HEK293 (cell line): ENCODE measurements around the gene SLC3A2.

ENCODE experiments used
- CTCF ChIA-PET: fragments of 350-600 bp; formaldehyde crosslinking; extraction: SDS; loops from one replicate; lab custom pipeline; 2021; ENCODE audit warnings: antibody characterized with exemption; lab: Yijun Ruan, JAX
- POLR2A ChIA-PET: fragments of 300-600 bp; formaldehyde crosslinking; extraction: SDS; loops from one replicate; lab custom pipeline; 2020; ENCODE audit warnings: antibody characterized with exemption, inconsistent platforms; lab: Yijun Ruan, JAX
- H3K27ac ChIP-seq: fragments of 200-500 bp; sonication (Bioruptor generic); 2 replicates; pipeline ENCODE4 v1.5.1; 2014; ENCODE audit warnings: low read depth, low read length, control low read depth, inconsistent platforms; ENCODE audit errors: extremely low read depth
- H3K36me3 ChIP-seq, 2 experiments: fragments of 200-500 bp in 1 of 2; sonication (Bioruptor generic) in 1 of 2; 1 replicate in 1 of 2; 2 replicates in 1 of 2; pipeline ENCODE4 v1.5.1; 2014 to 2017; ENCODE audit warnings: inconsistent platforms in 2 of 2, low read length in 2 of 2; ENCODE audit not compliant: control insufficient read depth in 2 of 2, insufficient read depth in 1 of 2
- H3K4me1 ChIP-seq: fragments of 200-500 bp; sonication (Bioruptor generic); 2 replicates; pipeline ENCODE4 v1.5.1; 2014; ENCODE audit warnings: mild to moderate bottlenecking, low read length, inconsistent platforms; ENCODE audit not compliant: control insufficient read depth, insufficient read depth
- H3K4me3 ChIP-seq: 2 replicates; pipeline ENCODE4 v1.5.1; 2011; ENCODE audit warnings: low read depth, mild to moderate bottlenecking, control low read depth, low read length, moderate library complexity
- H3K9me3 ChIP-seq: fragments of 200-500 bp; sonication (Bioruptor generic); 2 replicates; pipeline ENCODE4 v1.5.1; 2014; ENCODE audit warnings: low read depth, low read length, inconsistent platforms; ENCODE audit not compliant: control insufficient read depth, insufficient read depth
- KLF1 ChIP-seq: fragments of 450-650 bp; formaldehyde crosslinking; IDR thresholded peaks from 2 replicates; pipeline ENCODE4 v1.5.1; 2016; ENCODE audit warnings: missing biosample characterization, missing genetic modification characterization
- KLF7 ChIP-seq: fragments of 450-650 bp; formaldehyde crosslinking; IDR thresholded peaks from 2 replicates; pipeline ENCODE4 v1.5.1; 2016; ENCODE audit warnings: missing biosample characterization, missing genetic modification characterization, borderline replicate concordance
- KLF8 ChIP-seq: fragments of 450-650 bp; formaldehyde crosslinking; IDR thresholded peaks from 2 replicates; pipeline ENCODE4 v1.5.1; 2016; ENCODE audit warnings: missing biosample characterization, missing genetic modification characterization
- SCRT2 ChIP-seq: fragments of 450-650 bp; formaldehyde crosslinking; IDR thresholded peaks from 2 replicates; pipeline ENCODE4 v1.5.1; 2016; ENCODE audit warnings: missing biosample characterization, missing genetic modification characterization
- TRIM28 ChIP-seq: IDR thresholded peaks from 2 replicates; pipeline ENCODE4 v1.6.1; 2011; ENCODE audit warnings: low read length, control low read depth, borderline replicate concordance
- YY2 ChIP-seq: fragments of 450-650 bp; formaldehyde crosslinking; IDR thresholded peaks from 2 replicates; pipeline ENCODE4 v1.5.1; 2016; ENCODE audit warnings: missing biosample characterization, missing genetic modification characterization
- ZFP37 ChIP-seq: fragments of 450-650 bp; formaldehyde crosslinking; IDR thresholded peaks from 2 replicates; pipeline ENCODE4 v1.5.1; 2016; ENCODE audit warnings: missing biosample characterization, missing genetic modification characterization
- ZIC2 ChIP-seq: fragments of 450-650 bp; formaldehyde crosslinking; IDR thresholded peaks from 2 replicates; pipeline ENCODE4 v1.5.1; 2016; ENCODE audit warnings: missing biosample characterization, missing genetic modification characterization
- ZNF121 ChIP-seq: fragments of 450-650 bp; formaldehyde crosslinking; IDR thresholded peaks from 2 replicates; pipeline ENCODE4 v1.5.1; 2016; ENCODE audit warnings: missing biosample characterization, missing genetic modification characterization
- ZNF157 ChIP-seq: fragments of 450-650 bp; formaldehyde crosslinking; IDR thresholded peaks from 2 replicates; pipeline ENCODE4 v1.5.1; 2016; ENCODE audit warnings: missing biosample characterization, missing genetic modification characterization
- ZNF211 ChIP-seq: fragments of 450-650 bp; formaldehyde crosslinking; IDR thresholded peaks from 2 replicates; pipeline ENCODE4 v1.5.1; 2016; ENCODE audit warnings: low read depth, missing biosample characterization, missing genetic modification characterization
- ZNF311 ChIP-seq: fragments of 450-650 bp; formaldehyde crosslinking; IDR thresholded peaks from 2 replicates; pipeline ENCODE4 v1.5.1; 2017; ENCODE audit warnings: missing biosample characterization, missing genetic modification characterization, borderline replicate concordance
- ZNF423 ChIP-seq: fragments of 450-650 bp; formaldehyde crosslinking; IDR thresholded peaks from 2 replicates; pipeline ENCODE4 v1.5.1; 2016; ENCODE audit warnings: missing biosample characterization, missing genetic modification characterization
- ZNF560 ChIP-seq: fragments of 450-650 bp; formaldehyde crosslinking; IDR thresholded peaks from 2 replicates; pipeline ENCODE4 v1.5.1; 2017; ENCODE audit warnings: missing biosample characterization, missing genetic modification characterization, borderline replicate concordance
- ZNF843 ChIP-seq: fragments of 450-650 bp; formaldehyde crosslinking; IDR thresholded peaks from 2 replicates; pipeline ENCODE4 v1.5.1; 2016; ENCODE audit warnings: missing biosample characterization, missing genetic modification characterization
- TF ChIP-seq, protein P1 (sequence below): fragments of 450-650 bp; formaldehyde crosslinking; IDR thresholded peaks from 2 replicates; pipeline ENCODE4 v1.5.1; 2016; ENCODE audit warnings: missing biosample characterization, missing genetic modification characterization

Gene SLC3A2

DNA sequence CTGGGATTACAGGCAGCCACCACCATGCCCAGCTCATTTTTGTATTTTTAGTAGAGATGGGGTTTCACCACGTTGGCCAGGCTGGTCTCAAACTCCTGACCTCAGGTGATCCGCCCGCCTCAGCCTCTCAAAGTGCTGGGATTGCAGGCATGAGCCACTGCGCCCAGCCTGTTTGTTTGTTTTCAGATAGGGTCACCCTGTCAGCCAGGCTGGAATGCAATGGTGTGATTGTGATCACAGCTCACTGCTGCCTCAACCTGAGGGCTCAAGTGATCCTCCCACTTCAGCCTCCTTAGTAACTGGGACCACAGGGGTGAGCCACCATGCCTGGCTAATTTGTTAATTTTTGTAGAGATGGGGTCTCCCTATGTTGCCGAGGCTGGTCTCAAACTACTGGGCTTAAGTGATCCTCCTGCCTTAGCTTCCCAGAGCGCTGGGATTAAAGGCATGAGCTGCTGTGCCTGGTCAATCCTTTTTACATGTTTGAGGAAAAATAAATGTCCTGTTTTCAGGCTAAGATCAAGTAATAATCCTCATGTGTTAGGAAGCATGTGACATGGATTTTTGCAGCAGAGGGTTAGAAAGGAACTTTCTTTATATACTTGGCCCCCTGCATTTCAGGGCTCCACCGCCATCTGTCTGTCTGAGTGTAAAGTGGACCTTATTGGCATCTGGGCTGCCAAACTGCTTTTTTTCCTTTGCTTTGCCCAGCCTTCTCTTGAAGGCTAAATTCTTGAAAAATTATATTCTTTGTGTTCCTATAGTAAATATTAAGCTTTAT, 4.8 kb upstream of the SLC3A2 start:
- CTCF ChIA-PET, result interaction anchor here (0.6 to 2.9 kb wide), 7 partner anchors 9 to 1851 kb away, joined by 3 to 17 read pairs (median 6); no protein-coding TSS in a partner anchor
- no peaks in the 10 kb centered on the region for H3K4me1 ChIP-seq
- H3K9me3 ChIP-seq, result no peaks in the 10 kb centered on the region
- TF ChIP-seq ZNF311 (tag by site-specific recombination) (no peak), KLF1 (tag by site-specific recombination) (peak; percentile 30; the same call in 1 of the 2 replicates), YY2 (no peak)
- TF ChIP-seq, all 188 proteins: peak for 1
- no peak overlapping the region for H3K27ac ChIP-seq
- POLR2A ChIA-PET, result interaction anchor here (0.5 to 1.3 kb wide), 8 partner anchors 9 to 113 kb away, joined by 3 to 8 read pairs (median 4); partner anchors contain the start of genes STX5 and TEX54
- H3K36me3 ChIP-seq, result peaks cover 5 to 63% of the 10 kb centered on the region in 2 experiments; a peak in 2 of 3 replicates
- no peak overlapping the region for H3K4me3 ChIP-seq

DNA sequence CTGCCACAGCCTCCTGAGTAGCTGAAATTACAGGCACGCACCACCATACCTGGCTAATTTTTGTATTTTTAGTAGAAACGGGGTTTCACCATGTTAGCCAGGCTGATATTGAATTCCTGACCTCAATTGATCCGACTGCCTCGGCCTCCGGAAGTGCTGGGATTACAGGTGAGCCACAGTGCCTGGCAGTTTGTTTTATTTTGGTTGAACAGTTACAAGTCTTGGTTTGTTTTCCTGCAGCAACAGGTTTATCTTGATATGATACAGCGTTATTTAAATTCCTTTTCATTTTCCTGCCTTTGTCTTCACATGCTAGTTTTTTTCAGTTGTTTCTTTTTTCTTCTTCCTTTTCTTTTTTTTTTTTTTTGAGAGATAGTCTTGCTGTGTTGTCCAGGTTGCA, 4.0 kb upstream of the SLC3A2 start:
- ChIA-PET CTCF (interaction anchor here (0.7 to 2.9 kb wide), 4 partner anchors 8 to 38 kb away, joined by 4 to 17 read pairs (median 8); no protein-coding TSS in a partner anchor), POLR2A (interaction anchor here (0.9 kb wide), 1 partner anchor 150 kb away, joined by 4 read pairs; the partner anchor contains the start of gene HNRNPUL2)

GRCh38 chr11:62879235-62879978, 1.3 kb upstream of the SLC3A2 start:
- no peak for TF ChIP-seq ZNF560 (tag by site-specific recombination)
- no peak for TF ChIP-seq ZNF211
- peak; percentile 95 for TF ChIP-seq ZNF121 (tag by site-specific recombination)
- peak; percentile 55 for TF ChIP-seq ZIC2 (tag by site-specific recombination)
- no peak for TF ChIP-seq KLF7 (tag by site-specific recombination)
- TF ChIP-seq KLF8, result no peak
- TF ChIP-seq, all 188 proteins: peak for 2
- ChIA-PET POLR2A (interaction anchor here (0.5 to 8.7 kb wide), 5 partner anchors 15 to 92 kb away, joined by 4 to 91 read pairs (median 22); partner anchors contain the start of genes STX5, TEX54, TMEM179B and WDR74), CTCF (interaction anchor here (0.7 kb wide), 2 partner anchors 125 to 247 kb away, joined by 3 read pairs; no protein-coding TSS in a partner anchor)
- Histone ChIP-seq H3K9me3 (no peaks in the 10 kb centered on the region), H3K27ac (no peak overlapping the region), H3K36me3 (peaks cover 2 to 69% of the 10 kb centered on the region in 2 experiments; a peak in 2 of 3 replicates), H3K4me3 (peak overlapping the region; percentile 93; the same call in 1 of the 2 replicates), H3K4me1 (no peaks in the 10 kb centered on the region)

More for the DNA sequence above, 4.0 kb upstream of the SLC3A2 start:
- Histone ChIP-seq H3K9me3 (no peaks in the 10 kb centered on the region), H3K27ac (no peak overlapping the region), H3K36me3 (peaks cover 5 to 64% of the 10 kb centered on the region in 2 experiments; a peak in 2 of 3 replicates), H3K4me1 (no peaks in the 10 kb centered on the region), H3K4me3 (no peak overlapping the region)
- no peak for TF ChIP-seq ZNF843 (tag by site-specific recombination)
- no peak for TF ChIP-seq ZNF157 (tag by site-specific recombination)
- no peak for TF ChIP-seq TRIM28
- TF ChIP-seq, protein P1, sequence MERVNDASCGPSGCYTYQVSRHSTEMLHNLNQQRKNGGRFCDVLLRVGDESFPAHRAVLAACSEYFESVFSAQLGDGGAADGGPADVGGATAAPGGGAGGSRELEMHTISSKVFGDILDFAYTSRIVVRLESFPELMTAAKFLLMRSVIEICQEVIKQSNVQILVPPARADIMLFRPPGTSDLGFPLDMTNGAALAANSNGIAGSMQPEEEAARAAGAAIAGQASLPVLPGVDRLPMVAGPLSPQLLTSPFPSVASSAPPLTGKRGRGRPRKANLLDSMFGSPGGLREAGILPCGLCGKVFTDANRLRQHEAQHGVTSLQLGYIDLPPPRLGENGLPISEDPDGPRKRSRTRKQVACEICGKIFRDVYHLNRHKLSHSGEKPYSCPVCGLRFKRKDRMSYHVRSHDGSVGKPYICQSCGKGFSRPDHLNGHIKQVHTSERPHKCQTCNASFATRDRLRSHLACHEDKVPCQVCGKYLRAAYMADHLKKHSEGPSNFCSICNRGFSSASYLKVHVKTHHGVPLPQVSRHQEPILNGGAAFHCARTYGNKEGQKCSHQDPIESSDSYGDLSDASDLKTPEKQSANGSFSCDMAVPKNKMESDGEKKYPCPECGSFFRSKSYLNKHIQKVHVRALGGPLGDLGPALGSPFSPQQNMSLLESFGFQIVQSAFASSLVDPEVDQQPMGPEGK (tag by site-specific recombination), result no peak
- TF ChIP-seq SCRT2 (tag by site-specific recombination), result peak; percentile 72
- no peak for TF ChIP-seq ZNF423 (tag by site-specific recombination)
- no peak for TF ChIP-seq ZFP37 (tag by site-specific recombination)
